CD4-positive, CD25-positive, alpha-beta regulatory T cell (primary cell): ENCODE measurements around the gene RBFOX2. TPM values are rescaled to one million over a fixed set of nuclear protein-coding genes. Genes with fewer than 3 reads are reported as not detected.
A peak's percentile ranks its signal among the peaks of the same experiment; 100 is the strongest.

Source experiments
- ATAC-seq, 2 donors: fragments of 150-1000 bp; cut with Tn5 transposase; one replicate each; pipeline ENCODE4 v1.10.0; 2021; ENCODE audit warnings: low read depth in 2 of 2, moderate number of reproducible peaks in 2 of 2, moderate library complexity in 1 of 2
- DNase-seq, 3 donors: peaks; one replicate each; pipeline versions ENCODE4 v3.0.0 to v3.0.0-alpha.2; 2012 to 2022; ENCODE audit warnings: mixed read lengths in 1 of 3
- H3K27ac ChIP-seq: one replicate; pipeline ENCODE4 v1.7.0; 2013; ENCODE audit warnings: mild to moderate bottlenecking, low read length; ENCODE audit not compliant: insufficient read depth, poor library complexity, severe bottlenecking
- H3K27me3 ChIP-seq: one replicate; pipeline ENCODE4 v1.7.0; 2013; ENCODE audit warnings: low read length; ENCODE audit not compliant: control insufficient read depth, insufficient read depth
- H3K36me3 ChIP-seq: one replicate; pipeline ENCODE4 v1.7.0; 2013; ENCODE audit warnings: mild to moderate bottlenecking, low read length, moderate library complexity; ENCODE audit not compliant: control insufficient read depth, insufficient read depth
- H3K4me1 ChIP-seq: 2 replicates; pipeline ENCODE4 v1.7.0; 2013; ENCODE audit warnings: mild to moderate bottlenecking, low read length; ENCODE audit not compliant: insufficient read depth, control insufficient read depth, poor library complexity, severe bottlenecking
- H3K4me3 ChIP-seq: one replicate; pipeline ENCODE4 v1.7.0; 2013; ENCODE audit warnings: low read depth, mild to moderate bottlenecking, low read length, moderate library complexity
- H3K9me3 ChIP-seq, 2 experiments: 1 replicate in 1 of 2; 2 replicates in 1 of 2; pipeline ENCODE4 v1.7.0; 2013; ENCODE audit warnings: low read length in 2 of 2, mild to moderate bottlenecking in 1 of 2, moderate library complexity in 1 of 2; ENCODE audit not compliant: control insufficient read depth in 2 of 2
- H3K27ac Mint-ChIP-seq, 3 donors: one replicate each; pipeline ENCODE4 v1.8.0; 2020 to 2022; ENCODE audit warnings: mild to moderate bottlenecking in 3 of 3, mixed read lengths in 3 of 3, moderate library complexity in 2 of 3
- H3K27me3 Mint-ChIP-seq: one replicate; pipeline ENCODE4 v1.8.0; 2022; ENCODE audit warnings: mild to moderate bottlenecking, mixed read lengths
- H3K36me3 Mint-ChIP-seq: one replicate; pipeline ENCODE4 v1.8.0; 2020; ENCODE audit warnings: mixed read lengths
- H3K4me1 Mint-ChIP-seq, 4 donors: one replicate each; pipeline ENCODE4 v1.8.0; 2020 to 2022; ENCODE audit warnings: mixed read lengths in 4 of 4, mild to moderate bottlenecking in 1 of 4
- H3K4me3 Mint-ChIP-seq, 4 donors: one replicate each; pipeline ENCODE4 v1.8.0; 2020 to 2022; ENCODE audit warnings: mild to moderate bottlenecking in 4 of 4, mixed read lengths in 4 of 4, moderate library complexity in 3 of 4
- H3K9me3 Mint-ChIP-seq, 7 donors: one replicate each; pipeline ENCODE4 v1.8.0; 2020 to 2022; ENCODE audit warnings: mixed read lengths in 7 of 7, mild to moderate bottlenecking in 3 of 7, moderate library complexity in 2 of 7
- polyA plus RNA-seq, 4 donors: library from polyadenylated mRNA; unstranded; fragments of 300-500 nt; fragmentation: Illumina TruSeq; gene quantifications; one replicate each; pipeline ENCODE4 v1.2.3, GENCODE V29; 2021
- total RNA-seq: library from RNA; stranded (reverse); gene quantifications from one replicate; pipeline ENCODE4 v1.2.3, GENCODE V29; 2022

Gene RBFOX2
- total and polyA plus RNA-seq, 5 donors from 2014 or later, result 0.25 to 0.52 TPM; not detected in 3

DNA sequence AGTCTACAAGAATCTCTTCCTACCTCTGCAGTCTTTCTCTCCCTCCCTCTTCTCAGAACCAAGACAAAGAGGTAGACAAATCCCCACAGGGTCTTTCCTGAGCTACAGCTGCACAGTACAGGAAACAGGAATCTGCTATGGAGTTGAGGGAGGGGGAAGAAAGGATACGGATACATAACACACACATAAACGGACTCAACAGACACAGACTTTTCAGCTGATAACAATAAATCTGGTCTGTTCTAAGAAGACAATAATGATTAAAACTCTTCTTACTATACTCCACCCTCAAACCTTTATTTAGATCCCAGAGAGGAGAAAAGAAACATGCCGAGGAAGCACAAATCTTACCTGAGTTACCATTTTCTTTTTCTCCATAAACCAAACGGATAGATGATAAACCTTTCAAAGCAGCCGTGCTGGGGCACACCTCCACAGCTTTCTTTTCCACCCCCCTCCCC lies 188.8 kb downstream of the RBFOX2 start:
- Mint-ChIP-seq H3K36me3 (no peaks in the 10 kb centered on the region), H3K4me1 (peaks cover 0 to 7% (median 0%) of the 10 kb centered on the region in 4 donors), H3K27ac (no peak overlapping the region), H3K4me3 (no peak overlapping the region), H3K27me3 (peaks cover 47% of the 10 kb centered on the region), H3K9me3 (peaks cover 0 to 1% (median 0%) of the 10 kb centered on the region in 7 donors)
- no peaks in the 10 kb centered on the region for H3K4me1 ChIP-seq
- H3K27ac ChIP-seq, result no peak overlapping the region
- peaks cover 20% of the 10 kb centered on the region for H3K27me3 ChIP-seq
- H3K4me3 ChIP-seq, result no peak overlapping the region
- no peak for DNase-seq
- no peaks in the 10 kb centered on the region for H3K36me3 ChIP-seq
- ATAC-seq, result no peak
- no peaks in the 10 kb centered on the region for H3K9me3 ChIP-seq

DNA sequence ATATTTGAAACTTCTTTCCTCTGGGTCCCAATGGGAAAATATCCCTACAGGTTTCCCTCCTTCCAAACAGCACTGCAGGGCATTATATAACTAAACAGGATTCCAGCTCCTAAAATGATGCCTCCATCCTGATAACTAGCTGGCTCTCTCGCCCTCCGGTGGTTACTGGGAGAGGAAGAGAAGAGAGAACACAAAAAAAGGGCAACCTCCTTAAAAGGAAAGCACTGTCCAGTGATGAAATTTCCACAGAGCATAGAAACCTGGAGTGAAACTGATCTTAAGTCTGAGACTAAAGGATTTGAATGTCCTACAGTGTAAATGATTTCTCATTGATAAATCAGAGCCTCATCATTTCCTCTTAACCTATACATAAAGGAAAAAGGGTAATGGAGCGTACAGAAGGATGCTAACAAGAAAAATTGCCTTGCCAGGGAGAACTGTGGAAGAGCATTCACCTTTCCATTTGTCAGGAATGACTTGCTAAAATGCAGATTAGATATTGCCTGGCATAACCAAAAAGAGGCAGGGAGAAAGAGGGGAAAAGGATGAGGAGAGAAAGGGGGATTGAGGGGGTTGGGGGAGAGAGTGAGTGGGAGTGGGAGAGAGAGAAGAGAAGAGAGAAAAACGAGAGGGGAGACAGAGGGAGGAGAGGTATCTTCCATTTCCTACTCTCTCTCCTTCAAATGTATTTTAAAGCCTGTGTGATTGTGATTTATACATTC lies 189.6 kb downstream of the RBFOX2 start:
- Histone ChIP-seq H3K4me1 (no peaks in the 10 kb centered on the region), H3K4me3 (no peak overlapping the region), H3K9me3 (no peaks in the 10 kb centered on the region), H3K27me3 (peaks cover 18% of the 10 kb centered on the region), H3K27ac (no peak overlapping the region), H3K36me3 (no peaks in the 10 kb centered on the region)
- Mint-ChIP-seq H3K27ac (no peak overlapping the region), H3K9me3 (peaks cover 0 to 3% (median 0%) of the 10 kb centered on the region in 7 donors), H3K27me3 (peaks cover 45% of the 10 kb centered on the region), H3K4me3 (no peak overlapping the region), H3K4me1 (peaks cover 0 to 7% (median 0%) of the 10 kb centered on the region in 4 donors), H3K36me3 (no peaks in the 10 kb centered on the region)
- DNase-seq (no peak), ATAC-seq (no peak)

DNA sequence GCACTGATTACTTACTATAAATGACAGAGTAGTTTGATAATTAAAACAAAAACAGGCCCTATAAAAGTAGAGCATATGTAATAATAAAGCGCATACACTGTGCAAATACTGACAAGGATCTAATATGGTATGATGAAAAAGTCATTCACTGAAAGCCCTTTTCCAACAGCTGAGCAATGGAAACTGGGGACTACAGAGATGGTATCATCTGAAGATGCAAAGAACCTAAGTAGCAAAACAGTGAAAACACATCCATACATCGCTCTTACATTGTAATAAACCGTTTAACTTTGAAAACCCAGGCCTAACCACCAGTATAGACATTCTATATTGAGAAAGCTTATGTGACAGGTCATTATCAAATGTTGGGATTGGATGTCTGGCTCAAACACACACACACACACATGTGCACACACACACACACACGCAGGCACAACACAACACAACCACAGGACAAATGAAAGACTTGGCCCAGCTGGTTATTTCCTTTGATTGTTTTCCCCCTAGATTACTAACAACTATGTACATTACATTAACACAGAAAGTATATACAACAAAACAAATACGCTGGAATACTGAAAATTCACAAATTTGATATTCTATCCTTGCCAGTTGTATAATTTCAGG lies 191.4 kb downstream of the RBFOX2 start:
- no peak overlapping the region for H3K4me3 Mint-ChIP-seq
- no peak overlapping the region for H3K27ac Mint-ChIP-seq
- no peaks in the 10 kb centered on the region for H3K9me3 ChIP-seq
- ATAC-seq, result no peak
- H3K9me3 Mint-ChIP-seq, result peaks cover 0 to 3% (median 0%) of the 10 kb centered on the region in 7 donors
- peaks cover 0 to 7% (median 0%) of the 10 kb centered on the region in 4 donors for H3K4me1 Mint-ChIP-seq
- no peaks in the 10 kb centered on the region for H3K36me3 ChIP-seq
- H3K4me1 ChIP-seq, result no peaks in the 10 kb centered on the region
- no peak for DNase-seq
- peaks cover 14% of the 10 kb centered on the region for H3K27me3 ChIP-seq
- H3K4me3 ChIP-seq, result no peak overlapping the region
- peaks cover 35% of the 10 kb centered on the region for H3K27me3 Mint-ChIP-seq
- no peaks in the 10 kb centered on the region for H3K36me3 Mint-ChIP-seq
- H3K27ac ChIP-seq, result no peak overlapping the region

DNA sequence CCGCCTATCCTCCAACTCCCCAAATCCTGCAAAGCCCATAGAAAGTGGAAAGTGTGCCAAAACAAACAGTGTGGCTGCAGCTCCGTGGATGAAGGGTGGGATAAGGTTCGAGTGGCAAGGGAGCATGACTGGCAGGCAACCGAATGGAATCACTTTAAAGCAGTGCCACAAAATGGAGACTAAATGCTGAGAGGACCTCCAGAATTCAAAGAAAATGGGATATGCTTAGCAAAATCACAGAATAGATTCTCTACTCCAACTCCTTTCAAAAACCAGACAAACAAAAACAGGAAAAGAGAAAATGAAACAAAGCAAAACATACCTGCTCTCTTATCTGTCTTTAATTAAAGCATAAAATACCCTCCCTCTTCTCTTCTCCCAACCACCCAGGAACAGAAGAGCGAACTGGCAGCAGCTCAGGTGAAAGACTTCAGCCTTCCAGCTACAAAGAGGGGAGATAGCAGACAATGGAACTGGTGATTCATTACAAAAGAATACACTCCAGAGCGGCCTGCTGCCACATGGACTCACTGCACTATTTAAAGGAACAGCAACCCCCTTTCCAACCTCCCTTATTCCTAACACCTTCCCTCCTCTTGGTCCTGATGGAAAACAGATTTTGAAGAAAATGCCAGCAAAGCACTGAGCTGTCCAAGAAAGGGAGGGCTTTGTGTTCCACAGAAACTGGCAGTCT lies 192.5 kb downstream of the RBFOX2 start:
- H3K27ac ChIP-seq, result no peak overlapping the region
- ATAC-seq, result no peak
- no peak for DNase-seq
- H3K36me3 ChIP-seq, result no peaks in the 10 kb centered on the region
- no peak overlapping the region for H3K4me3 ChIP-seq
- H3K4me3 Mint-ChIP-seq, result no peak overlapping the region
- H3K27me3 Mint-ChIP-seq, result peaks cover 32% of the 10 kb centered on the region
- no peaks in the 10 kb centered on the region for H3K4me1 ChIP-seq
- H3K9me3 ChIP-seq, result no peaks in the 10 kb centered on the region
- H3K27me3 ChIP-seq, result peaks cover 14% of the 10 kb centered on the region
- peaks cover 0 to 7% (median 0%) of the 10 kb centered on the region in 4 donors for H3K4me1 Mint-ChIP-seq
- no peak overlapping the region for H3K27ac Mint-ChIP-seq
- no peaks in the 10 kb centered on the region for H3K36me3 Mint-ChIP-seq
- peaks cover 0 to 3% (median 0%) of the 10 kb centered on the region in 7 donors for H3K9me3 Mint-ChIP-seq

DNA sequence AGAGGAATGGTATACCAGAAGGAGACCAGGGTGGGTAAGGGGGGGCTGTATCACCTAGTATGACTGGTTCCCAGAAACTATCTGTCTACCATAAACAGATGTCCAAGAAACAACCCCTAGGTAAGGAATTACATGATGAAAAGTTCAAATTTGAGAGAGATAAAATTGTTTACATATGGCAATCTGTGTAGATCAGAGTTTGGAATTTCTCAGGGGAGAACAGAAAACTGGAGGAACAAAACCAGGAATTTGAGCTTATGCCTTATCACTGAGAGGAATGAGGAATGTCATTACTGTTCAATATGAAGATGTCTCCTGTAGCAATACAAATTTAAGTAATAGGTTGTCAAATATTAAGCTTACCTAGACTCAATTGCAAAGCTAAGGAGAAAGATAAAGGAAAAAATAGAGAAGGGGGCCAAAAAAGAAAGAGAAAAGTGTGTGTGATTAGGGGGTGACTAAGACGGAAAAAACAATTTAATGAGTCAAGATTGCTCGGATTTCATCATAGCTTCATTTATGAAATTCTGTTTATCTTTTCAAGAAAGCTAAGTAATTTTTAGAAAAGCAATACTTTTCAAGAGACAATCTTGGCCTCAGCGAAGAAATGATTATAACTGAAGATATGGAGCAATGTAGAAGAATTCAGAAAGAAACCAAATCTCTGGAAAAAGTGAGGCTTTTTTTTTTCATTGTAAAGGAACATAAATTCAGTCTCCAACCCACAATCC lies 193.2 kb downstream of the RBFOX2 start:
- no peak overlapping the region for H3K27ac ChIP-seq
- peaks cover 31% of the 10 kb centered on the region for H3K27me3 Mint-ChIP-seq
- no peak for DNase-seq
- no peaks in the 10 kb centered on the region for H3K36me3 Mint-ChIP-seq
- H3K27ac Mint-ChIP-seq, result no peak overlapping the region
- H3K4me1 Mint-ChIP-seq, result peaks cover 0 to 7% (median 0%) of the 10 kb centered on the region in 4 donors
- H3K4me1 ChIP-seq, result no peaks in the 10 kb centered on the region
- ATAC-seq, result no peak
- peaks cover 0 to 3% (median 0%) of the 10 kb centered on the region in 7 donors for H3K9me3 Mint-ChIP-seq
- H3K4me3 Mint-ChIP-seq, result no peak overlapping the region
- H3K4me3 ChIP-seq, result no peak overlapping the region
- H3K36me3 ChIP-seq, result no peaks in the 10 kb centered on the region
- peaks cover 14% of the 10 kb centered on the region for H3K27me3 ChIP-seq
- H3K9me3 ChIP-seq, result no peaks in the 10 kb centered on the region

DNA sequence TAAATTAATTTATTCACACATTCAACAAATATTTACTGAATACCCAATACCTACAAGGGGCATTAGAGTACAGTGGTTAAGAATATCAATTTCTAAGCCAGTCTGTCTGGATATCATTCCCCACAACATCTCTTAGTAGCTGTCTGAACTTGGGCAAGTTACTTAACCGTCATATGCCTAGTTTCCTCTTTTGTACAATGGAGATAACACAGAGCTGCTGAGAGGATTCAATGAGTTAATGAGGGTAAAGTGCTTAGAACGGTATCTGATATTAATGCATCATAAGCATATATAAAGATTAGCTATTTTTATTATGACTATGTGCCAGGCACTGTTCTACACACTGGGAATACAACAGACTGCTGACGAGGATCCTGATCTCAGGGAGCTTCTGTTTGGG lies 194.6 kb downstream of the RBFOX2 start:
- Mint-ChIP-seq H3K9me3 (peaks cover 0 to 3% (median 0%) of the 10 kb centered on the region in 7 donors), H3K36me3 (no peaks in the 10 kb centered on the region), H3K27me3 (peaks cover 17% of the 10 kb centered on the region), H3K4me3 (no peak overlapping the region), H3K4me1 (no peaks in the 10 kb centered on the region), H3K27ac (peak overlapping the region in 1 of 3 donors; percentile 50)
- Histone ChIP-seq H3K4me1 (no peaks in the 10 kb centered on the region), H3K36me3 (no peaks in the 10 kb centered on the region), H3K9me3 (no peaks in the 10 kb centered on the region), H3K4me3 (no peak overlapping the region), H3K27me3 (peaks cover 6% of the 10 kb centered on the region), H3K27ac (no peak overlapping the region)
- DNase-seq, result no peak
- ATAC-seq, result no peak

DNA sequence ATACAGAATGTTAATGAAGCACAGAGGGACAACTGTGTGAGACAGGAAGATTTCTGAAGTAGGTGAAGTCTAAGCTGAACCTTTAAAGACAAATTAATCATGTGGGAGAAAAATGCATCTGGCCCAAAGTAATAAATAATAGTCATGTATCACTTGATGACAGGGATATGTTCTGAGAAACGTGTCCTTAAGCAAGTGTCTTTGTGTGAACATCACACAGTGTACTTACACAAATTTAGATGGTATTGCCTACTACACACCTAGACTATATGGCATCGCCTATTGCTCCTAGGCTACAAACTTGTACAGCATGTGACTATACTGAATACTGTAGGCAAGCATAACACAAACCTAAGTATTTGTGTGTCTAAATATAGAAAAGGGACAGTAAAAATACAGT lies 198.3 kb downstream of the RBFOX2 start:
- H3K27me3 Mint-ChIP-seq, result peaks cover 5% of the 10 kb centered on the region
- H3K9me3 Mint-ChIP-seq, result peaks cover 0 to 3% (median 0%) of the 10 kb centered on the region in 7 donors
- Histone ChIP-seq H3K4me3 (no peak overlapping the region), H3K36me3 (no peaks in the 10 kb centered on the region), H3K9me3 (no peaks in the 10 kb centered on the region), H3K27ac (no peak overlapping the region), H3K27me3 (no peaks in the 10 kb centered on the region), H3K4me1 (no peaks in the 10 kb centered on the region)
- ATAC-seq, result no peak
- H3K27ac Mint-ChIP-seq, result no peak overlapping the region
- no peak for DNase-seq
- H3K4me1 Mint-ChIP-seq, result no peaks in the 10 kb centered on the region
- H3K4me3 Mint-ChIP-seq, result no peak overlapping the region
- no peaks in the 10 kb centered on the region for H3K36me3 Mint-ChIP-seq
